ENCODE results near the gene RNF34. TPM values are rescaled to one million over a fixed set of nuclear protein-coding genes. Genes with fewer than 3 reads are reported as not detected.

RNF34 gene
- total and polyA plus RNA-seq, 2 of the 8 experiments (the other 6 are each of a cell fraction or from before 2014, with no cell fraction given): 37.9 to 57.6 TPM

DNA sequence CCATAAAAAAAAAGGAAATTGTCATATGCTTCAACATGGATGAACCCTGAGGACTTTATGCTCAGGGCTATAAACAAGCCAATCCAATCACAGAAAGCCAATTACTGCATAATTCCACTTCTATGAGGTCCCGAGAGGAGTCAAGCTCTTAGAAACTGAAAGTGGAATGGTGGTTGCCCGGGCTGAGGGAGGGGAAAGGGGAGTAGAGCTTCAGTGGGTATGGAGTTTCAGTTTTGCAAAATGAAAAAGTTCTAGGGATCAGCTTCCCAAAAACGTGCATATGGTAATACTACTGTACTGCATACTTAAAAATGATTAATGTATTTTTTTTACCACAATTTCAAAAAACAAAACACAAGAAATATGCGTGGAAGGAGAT is 52.0 kb downstream of the RNF34 start:
- Histone ChIP-seq H2AFZ (ENCODE audit: low read length) (no peak overlapping the region), H3K27me3 (replicated peaks in 1 of 4; ENCODE audit: control insufficient read depth in 3 of 4, extremely low read depth in 1 of 4, insufficient read depth in 3 of 4, low read length in 3 of 4) (no peaks in the 10 kb centered on the region), H3K79me2 (ENCODE audit: control insufficient read depth in 1 of 2, insufficient read depth in 2 of 2, low read length in 2 of 2) (peaks cover 0 to 49% of the 10 kb centered on the region in 2 experiments; a peak in 2 of 4 replicates), H2BK20ac (ENCODE audit: low read length) (no peak overlapping the region), H3K4me2 (ENCODE audit: insufficient read depth in 1 of 2, low read depth in 2 of 2, low read length in 2 of 2) (no peak overlapping the region), H2BK5ac (ENCODE audit: low read depth, low read length) (no peak overlapping the region), H4K20me1 (replicated peaks in 1 of 2; ENCODE audit: control insufficient read depth in 1 of 2, insufficient read depth in 2 of 2, low read length in 2 of 2) (peaks cover 18 to 23% of the 10 kb centered on the region in 2 experiments), H2BK12ac (ENCODE audit: low read depth, low read length) (no peak overlapping the region), H3K4me1 (replicated peaks in 1 of 4; ENCODE audit: control insufficient read depth in 3 of 4, insufficient read depth in 4 of 4, low read length in 3 of 4) (peaks cover 0 to 5% (median 2%) of the 10 kb centered on the region in 4 experiments; a peak in 1 of 7 replicates), H3K18ac (ENCODE audit: extremely low read depth, low read length) (no peak overlapping the region), H3K9ac (replicated peaks in 1 of 4; ENCODE audit: extremely low read depth in 1 of 4, low read depth in 3 of 4, low read length in 3 of 4) (no peak overlapping the region), H2BK120ac (replicated peaks; ENCODE audit: low read depth, low read length) (no peak overlapping the region), H3K23ac (ENCODE audit: insufficient read length) (no peak overlapping the region), H4K91ac (replicated peaks; ENCODE audit: insufficient read length, low read length) (no peak overlapping the region), H3K79me1 (ENCODE audit: low read depth, low read length) (peaks cover 29% of the 10 kb centered on the region), H2AK5ac (ENCODE audit: low read depth, low read length) (no peak overlapping the region), H4K8ac (ENCODE audit: extremely low read depth, insufficient read depth, low read length) (no peak overlapping the region), H3K9me3 (ENCODE audit: insufficient read depth in 2 of 2, low read depth in 1 of 2, low read length in 1 of 2) (no peaks in the 10 kb centered on the region), H3K4me3 (ENCODE audit: extremely low read depth in 1 of 4, insufficient read depth in 2 of 4, low read depth in 3 of 4, low read length in 4 of 4) (no peak overlapping the region), H3K27ac (ENCODE audit: low read depth, low read length) (no peak overlapping the region), H4K5ac (ENCODE audit: insufficient read length, low read depth, low read length) (no peak overlapping the region), H3K14ac (ENCODE audit: insufficient read length) (no peak overlapping the region), H3K23me2 (ENCODE audit: low read depth, low read length) (no peaks in the 10 kb centered on the region), H3K4ac (replicated peaks; ENCODE audit: insufficient read length, low read depth, low read length) (no peak overlapping the region), H2BK15ac (ENCODE audit: low read length) (no peak overlapping the region), H3K56ac (replicated peaks; ENCODE audit: insufficient read length, low read depth, low read length) (no peak overlapping the region), H3K36me3 (ENCODE audit: control insufficient read depth in 2 of 4, insufficient read depth in 4 of 4, low read length in 3 of 4) (peaks cover 0 to 22% (median 7%) of the 10 kb centered on the region in 4 experiments; a peak in 4 of 8 replicates)
- no peak for TF ChIP-seq FOSL1 (IDR thresholded peaks at IDR 0.05; ENCODE audit: insufficient read depth, low read depth, low read length)
- no peak for TF ChIP-seq SIN3A (conservative IDR thresholded peaks at IDR 0.05 in 1 of 2, IDR thresholded peaks at IDR 0.05 in 1 of 2; ENCODE audit: low read depth in 1 of 2, low read length in 2 of 2)
- no peak for TF ChIP-seq CBX8 (IDR thresholded peaks at IDR 0.05; ENCODE audit: borderline replicate concordance, low read depth, low read length)
- TF ChIP-seq, protein P1, sequence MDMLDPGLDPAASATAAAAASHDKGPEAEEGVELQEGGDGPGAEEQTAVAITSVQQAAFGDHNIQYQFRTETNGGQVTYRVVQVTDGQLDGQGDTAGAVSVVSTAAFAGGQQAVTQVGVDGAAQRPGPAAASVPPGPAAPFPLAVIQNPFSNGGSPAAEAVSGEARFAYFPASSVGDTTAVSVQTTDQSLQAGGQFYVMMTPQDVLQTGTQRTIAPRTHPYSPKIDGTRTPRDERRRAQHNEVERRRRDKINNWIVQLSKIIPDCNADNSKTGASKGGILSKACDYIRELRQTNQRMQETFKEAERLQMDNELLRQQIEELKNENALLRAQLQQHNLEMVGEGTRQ (IDR thresholded peaks at IDR 0.05; ENCODE audit: low read length): no peak
- no peak for TF ChIP-seq YY1 (IDR thresholded peaks at IDR 0.05; ENCODE audit: low read depth, low read length)
- TF ChIP-seq TCF12 (IDR thresholded peaks at IDR 0.05; ENCODE audit: low read depth, low read length): no peak
- TF ChIP-seq CTBP2 (IDR thresholded peaks at IDR 0.05; ENCODE audit: borderline replicate concordance, insufficient read depth, insufficient read length, low read length): no peak
- no peak for TF ChIP-seq EZH2 (IDR thresholded peaks at IDR 0.05; ENCODE audit: low read depth, low read length, severe bottlenecking)
- POLR2A ChIA-PET (ENCODE audit: partially characterized antibody): interaction anchor here (0.7 kb wide), 1 partner anchor 909 kb away, joined by 3 read pairs; no protein-coding TSS in a partner anchor
- CTCF ChIA-PET (ENCODE audit: partially characterized antibody): interaction anchor here (0.7 to 15.5 kb wide), 4 partner anchors 8 to 78 kb away, joined by 3 to 129 read pairs (median 3); no protein-coding TSS in a partner anchor
- FAIRE-seq (no peak), DNase-seq (ENCODE audit: low read depth in 1 of 2, low spot score in 2 of 2) (no peak)
- 78% methylated on average over 4 of the region's 4 CpGs; no CpG with 5 or more reads in 1 of the 2 experiments for WGBS, 2 experiments (ENCODE audit: extremely low coverage in 1 of 2, insufficient coverage in 1 of 2, insufficient read length in 1 of 2, insufficient replicate concordance in 2 of 2, low coverage in 1 of 2, low lambda C conversion rate in 2 of 2, missing lambda C conversion rate in 1 of 2)
